ENCODE data around the gene BAG1.
A peak's percentile ranks its signal among the peaks of the same experiment; 100 is the strongest.

The BAG1 gene

DNA sequence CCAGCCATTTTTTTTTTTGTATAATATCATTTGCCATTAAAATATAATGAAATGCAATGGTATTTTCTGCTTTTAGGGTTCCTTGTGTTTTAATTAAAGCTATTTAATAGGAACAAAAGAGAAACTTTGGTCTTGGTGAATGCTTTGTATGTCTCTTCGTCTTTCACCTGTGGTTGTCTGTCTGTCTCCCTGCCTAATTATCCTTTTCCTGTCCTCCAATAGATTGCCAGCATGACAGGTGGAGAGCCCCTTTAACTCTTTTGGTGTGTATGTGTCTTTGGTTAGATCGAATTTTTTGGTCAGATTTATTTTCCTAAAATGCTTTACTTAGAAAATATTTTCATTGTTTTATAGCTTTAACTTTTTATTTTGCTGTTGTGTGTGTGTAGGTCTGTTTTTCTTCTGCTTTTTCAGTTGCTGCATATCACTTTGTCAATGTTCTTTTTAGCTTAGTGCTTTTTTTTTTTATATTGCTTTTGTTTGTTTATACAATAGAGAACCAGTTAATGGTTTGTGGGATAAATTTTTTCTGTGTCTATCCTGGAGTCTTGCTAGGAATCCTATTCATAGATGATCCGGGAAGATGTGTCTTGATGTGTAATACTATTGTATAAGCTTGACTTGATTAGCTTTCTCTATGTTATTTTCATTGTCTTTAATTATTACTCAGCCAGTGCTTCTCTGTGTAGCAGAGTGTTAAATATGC, 8.9 kb upstream of the BAG1 start:
- no peak for DNase-seq

GRCh38 chr9:33272061-33272460, 7.6 kb upstream of the BAG1 start:
- no peak for DNase-seq

DNA sequence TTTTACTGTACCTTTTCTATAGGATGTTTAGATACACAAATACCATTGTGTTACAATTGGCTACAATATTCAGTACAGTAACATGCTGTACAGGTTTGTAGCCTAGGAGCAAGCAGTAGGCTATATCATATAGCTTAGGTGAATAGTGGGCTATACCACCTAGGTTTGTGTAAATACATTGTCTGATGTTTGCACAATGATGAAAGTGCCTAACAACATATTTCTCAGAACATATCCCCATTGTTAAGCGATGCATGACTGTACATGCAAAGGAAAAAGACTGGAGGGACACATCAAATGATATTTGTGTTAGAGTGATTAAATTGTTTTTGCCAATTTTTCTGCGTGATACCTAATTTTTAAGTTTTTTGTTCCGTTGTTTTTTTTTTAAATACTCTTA, 5.6 kb upstream of the BAG1 start:
- no peak for DNase-seq

DNA sequence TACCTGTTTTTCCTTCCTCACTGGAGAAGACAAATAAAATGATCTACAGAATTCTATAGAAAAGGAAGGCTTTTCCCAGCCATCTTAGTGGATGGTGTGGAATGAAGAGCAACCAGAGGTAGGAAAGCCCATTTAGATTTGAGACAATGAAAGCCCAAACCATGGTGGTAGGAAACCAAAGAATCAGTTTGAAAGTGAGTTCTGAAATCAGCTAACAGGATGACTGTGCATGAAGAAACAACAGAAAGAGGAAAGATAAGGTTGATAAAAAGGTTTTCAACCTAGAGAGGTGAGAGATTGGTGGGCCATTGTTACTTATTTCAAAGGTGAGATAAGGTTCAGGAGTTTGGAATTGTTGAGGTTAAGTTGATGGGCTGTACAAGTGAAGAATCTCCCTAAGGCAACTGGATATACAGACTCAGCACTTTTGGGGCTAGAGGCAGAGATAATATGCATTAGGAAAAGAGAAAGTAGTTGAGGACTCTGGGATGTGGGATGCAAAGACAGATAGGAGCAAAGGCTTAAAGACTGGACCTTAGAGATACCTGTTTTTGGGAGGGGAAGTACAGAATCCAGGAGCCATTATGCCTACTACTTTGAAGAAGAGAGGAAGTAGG, 2.8 kb upstream of the BAG1 start:
- no peak for DNase-seq

- DNase-seq, result no peak
Measured at GRCh38 chr9:33265211-33265865, 830 bp upstream of the BAG1 start.

DNA sequence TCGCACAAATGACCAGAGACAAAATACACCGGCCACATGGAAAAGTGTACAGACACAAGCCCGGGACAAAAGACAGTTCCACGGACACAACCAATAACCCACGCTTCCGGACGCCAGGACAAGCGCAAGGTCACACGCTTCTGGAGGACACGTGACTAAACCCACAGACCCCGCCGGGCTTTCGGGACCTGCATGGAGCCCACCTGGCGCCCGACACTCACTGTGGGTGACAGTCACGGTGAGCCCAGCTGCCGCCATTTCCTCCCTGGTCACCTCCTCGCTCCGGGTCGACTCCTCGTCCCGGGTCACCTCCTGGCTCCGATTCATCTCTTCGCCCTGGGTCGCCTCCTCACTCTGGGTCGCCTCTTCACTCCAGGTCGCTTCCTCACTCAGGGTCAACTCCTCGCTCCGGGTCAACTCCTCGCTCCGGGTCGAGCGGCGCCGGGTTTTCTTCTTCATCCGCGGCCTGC, 470 bp downstream of the BAG1 start:
- peak; percentile 7 for DNase-seq

- DNase-seq, result peak; percentile 8
Measured at GRCh38 chr9:33263131-33264002, 1.1 kb downstream of the BAG1 start.

GRCh38 chr9:33260372-33260771, 4.1 kb downstream of the BAG1 start:
- DNase-seq, result no peak

- DNase-seq, result no peak
Measured at GRCh38 chr9:33257276-33257675, 7.2 kb downstream of the BAG1 start.

- DNase-seq, result no peak
Measured at GRCh38 chr9:33256236-33256635, 8.3 kb downstream of the BAG1 start.

DNA sequence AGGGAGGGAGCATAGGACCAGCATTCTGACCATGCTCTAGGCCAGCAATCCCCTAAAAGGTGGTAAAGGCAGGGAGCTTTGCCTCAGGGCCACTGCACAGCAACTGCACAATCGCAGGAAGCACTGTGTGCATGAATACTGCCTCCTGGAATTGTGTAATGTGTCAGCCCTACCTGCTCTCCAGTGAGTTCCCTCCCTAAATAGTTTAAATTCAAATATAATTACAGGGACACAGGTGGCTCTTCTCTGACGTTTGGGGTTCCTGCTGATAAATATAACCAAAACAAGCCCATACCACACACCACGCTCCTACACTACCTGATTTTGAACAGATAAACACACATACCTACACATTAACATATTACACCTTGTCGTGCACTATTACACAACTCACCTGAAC, 9.0 kb downstream of the BAG1 start:
- DNase-seq, result no peak

- DNase-seq, result no peak
Measured at GRCh38 chr9:33255014-33255413, 9.5 kb downstream of the BAG1 start.

DNA sequence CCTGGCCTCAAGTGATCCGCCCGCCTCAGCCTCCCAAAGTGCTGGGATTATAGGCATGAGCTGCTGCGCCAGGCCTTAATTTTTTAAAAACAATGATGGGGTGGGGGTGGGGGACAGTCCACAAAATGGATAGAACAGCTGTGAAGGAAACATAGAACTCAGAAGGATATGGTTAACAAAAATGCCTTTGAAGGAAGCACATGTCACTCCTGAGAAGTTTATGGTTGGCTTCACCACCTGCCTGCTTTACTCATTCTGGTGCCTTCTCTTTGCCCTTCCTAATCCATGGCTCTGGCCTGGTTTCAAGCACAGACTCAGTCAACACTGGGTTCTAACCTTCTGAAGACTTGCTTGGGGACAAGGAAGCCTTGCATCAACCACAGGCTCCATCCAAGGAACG, 10.3 kb downstream of the BAG1 start:
- DNase-seq, result no peak

DNA sequence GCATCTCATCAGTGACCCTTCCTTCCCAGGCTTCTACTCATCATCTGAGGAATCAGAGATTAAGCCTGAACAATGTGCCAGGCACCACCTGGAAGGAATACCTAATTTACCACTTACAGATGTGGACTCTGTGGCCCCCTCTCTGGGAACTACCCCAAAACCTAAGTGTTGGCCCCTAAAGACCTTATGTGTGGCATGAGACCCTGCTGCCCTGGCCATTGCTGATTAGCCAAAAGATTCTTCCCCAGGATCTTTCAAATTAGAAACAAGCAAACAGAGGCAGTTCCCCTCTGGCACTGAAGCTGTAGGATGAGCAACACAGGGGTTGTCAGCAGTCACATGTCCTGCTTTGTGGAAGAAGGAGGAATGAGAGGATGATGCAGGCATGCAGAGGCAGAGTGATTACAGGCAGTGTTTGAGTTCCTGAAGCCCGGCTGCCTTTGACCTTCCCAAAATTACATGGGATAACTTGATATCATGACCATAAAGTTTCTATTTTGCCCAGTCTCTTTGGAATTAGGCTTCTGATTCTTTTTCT, 14.0 kb downstream of the BAG1 start:
- peak; percentile 13 for DNase-seq

- no peak for DNase-seq
Measured at GRCh38 chr9:33249983-33250382, 14.5 kb downstream of the BAG1 start.

DNA sequence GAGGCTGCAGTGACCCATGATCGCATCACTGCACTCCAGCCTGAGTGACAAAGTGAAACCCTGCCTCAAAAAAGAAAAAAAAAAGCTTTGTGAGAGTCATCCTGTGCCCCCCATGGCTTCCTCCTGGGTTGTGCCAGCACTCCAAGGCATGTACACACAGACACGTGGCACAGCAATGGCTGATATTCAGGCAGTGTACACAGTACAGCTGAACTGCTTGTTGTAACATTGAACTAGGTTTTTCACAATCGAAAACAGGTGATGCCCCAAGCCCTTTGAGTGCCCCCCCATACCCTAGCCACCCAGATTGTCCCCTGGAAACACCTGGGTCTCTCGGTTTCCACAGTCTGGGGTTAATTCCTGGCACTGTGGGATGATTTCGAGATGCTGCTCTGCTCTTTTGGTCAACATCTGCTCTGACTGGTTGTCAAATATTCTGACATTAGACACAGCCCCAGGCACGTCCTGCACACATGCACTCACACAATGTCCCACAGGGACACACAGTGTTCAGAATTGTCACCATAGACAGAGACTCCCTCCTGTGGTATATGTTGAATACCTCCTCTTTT, 15.3 kb downstream of the BAG1 start:
- DNase-seq, result no peak

- DNase-seq, result no peak
Measured at GRCh38 chr9:33248606-33249005, 15.9 kb downstream of the BAG1 start.

- no peak for DNase-seq
Measured at GRCh38 chr9:33246269-33246860, 18.1 kb downstream of the BAG1 start.

DNA sequence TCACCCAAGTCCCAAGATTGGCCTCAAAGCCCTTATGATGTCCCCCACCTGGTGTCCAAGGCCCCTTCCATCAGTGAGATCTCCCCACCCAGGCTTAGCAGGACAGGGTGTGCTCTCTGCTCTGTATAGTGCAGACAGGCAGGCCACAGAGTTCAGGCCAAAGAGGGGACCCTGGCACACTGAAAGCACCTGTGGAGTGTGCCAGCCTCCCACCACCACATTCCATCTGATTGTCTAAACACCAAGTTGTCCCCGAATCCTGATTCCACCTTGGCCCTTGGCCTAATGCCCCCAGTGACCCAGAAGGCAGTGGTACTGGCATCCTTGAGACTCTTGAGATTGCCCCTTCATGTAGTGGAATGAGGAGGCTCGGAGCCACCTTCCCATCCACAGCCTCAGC, 19.2 kb downstream of the BAG1 start:
- no peak for DNase-seq

DNA sequence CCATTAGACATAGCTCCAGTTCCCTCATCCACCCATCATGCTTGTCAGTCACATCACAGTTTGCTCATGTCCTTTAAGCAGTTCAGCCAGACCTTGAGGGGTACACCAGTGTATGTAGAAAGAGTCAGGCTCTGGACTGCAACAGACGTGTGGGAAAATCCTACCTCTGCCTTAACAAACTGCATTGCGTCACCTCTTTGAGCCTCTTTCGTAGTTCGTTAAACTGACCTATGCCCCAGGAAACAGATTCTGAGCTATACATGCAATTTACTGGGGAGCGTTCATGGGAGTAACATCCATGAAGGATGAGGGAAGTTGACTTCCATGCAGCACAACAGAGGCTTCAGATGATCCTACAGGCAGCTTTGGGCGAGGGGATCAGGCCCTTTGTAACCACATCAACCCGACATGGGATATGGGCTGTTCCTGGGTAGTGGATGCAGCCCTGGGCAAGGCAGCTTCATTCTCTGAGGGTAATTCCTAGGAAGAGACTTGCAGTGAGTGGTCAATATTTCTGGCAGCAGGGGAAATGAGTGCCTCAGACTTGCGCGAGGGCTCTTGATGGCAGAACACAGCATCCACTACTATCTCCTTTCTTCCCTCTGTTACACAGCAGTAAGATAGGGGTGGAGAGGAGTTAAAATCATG, 20.2 kb downstream of the BAG1 start:
- DNase-seq, result no peak

GRCh38 chr9:33242609-33243134, 21.8 kb downstream of the BAG1 start:
- DNase-seq, result no peak
